Measurements from ENCODE around the gene GALR2.
"Not testable (repeated sequence)": the region's sequence is repeated elsewhere in the genome, so short reads cannot be mapped to it uniquely, and the experiment has no call there.

The GALR2 gene

DNA sequence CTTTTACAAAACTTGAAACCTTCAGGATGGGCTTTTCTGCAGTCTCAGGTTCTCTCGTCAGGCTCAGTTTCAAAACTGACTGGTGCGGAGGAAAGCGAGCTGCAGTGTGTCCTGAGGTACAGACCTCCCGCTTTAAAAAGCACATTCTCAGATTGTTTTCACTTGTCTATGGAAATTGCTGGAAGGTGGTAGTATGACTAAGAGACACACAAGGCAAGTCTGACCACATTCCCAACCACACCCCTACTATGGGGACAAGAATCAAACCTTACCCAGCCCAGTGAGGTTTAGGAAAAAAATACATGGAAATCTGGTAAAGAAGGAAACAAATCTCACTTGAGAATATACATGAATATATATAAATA, 20.5 kb upstream of the GALR2 start:
- peaks cover 24% of the 10 kb centered on the region for H3K36me3 ChIP-seq (ENCODE audit: control insufficient read depth, insufficient read depth, low read length)
- no peak for TF ChIP-seq CTCF (IDR thresholded peaks at IDR 0.05; ENCODE audit: insufficient read depth, low read length, poor library complexity, severe bottlenecking)
- no peak for DNase-seq (ENCODE audit: extremely low read depth, insufficient read length)
- no peaks in the 10 kb centered on the region for H3K27me3 ChIP-seq (replicated peaks; ENCODE audit: control insufficient read depth, insufficient read depth, low read length)
- no peak overlapping the region for H3K4me3 ChIP-seq (replicated peaks; ENCODE audit: low read depth, low read length)

- DNase-seq (ENCODE audit: extremely low read depth, insufficient read length): no peak
- Histone ChIP-seq H3K4me3 (replicated peaks; ENCODE audit: low read depth, low read length) (no peak overlapping the region), H3K36me3 (ENCODE audit: control insufficient read depth, insufficient read depth, low read length) (peaks cover 23% of the 10 kb centered on the region), H3K27me3 (replicated peaks; ENCODE audit: control insufficient read depth, insufficient read depth, low read length) (no peaks in the 10 kb centered on the region)
- no peak for TF ChIP-seq CTCF (IDR thresholded peaks at IDR 0.05; ENCODE audit: insufficient read depth, low read length, poor library complexity, severe bottlenecking)
Observed at GRCh38 chr17:76056882-76057281, 17.7 kb upstream of the GALR2 start.

DNA sequence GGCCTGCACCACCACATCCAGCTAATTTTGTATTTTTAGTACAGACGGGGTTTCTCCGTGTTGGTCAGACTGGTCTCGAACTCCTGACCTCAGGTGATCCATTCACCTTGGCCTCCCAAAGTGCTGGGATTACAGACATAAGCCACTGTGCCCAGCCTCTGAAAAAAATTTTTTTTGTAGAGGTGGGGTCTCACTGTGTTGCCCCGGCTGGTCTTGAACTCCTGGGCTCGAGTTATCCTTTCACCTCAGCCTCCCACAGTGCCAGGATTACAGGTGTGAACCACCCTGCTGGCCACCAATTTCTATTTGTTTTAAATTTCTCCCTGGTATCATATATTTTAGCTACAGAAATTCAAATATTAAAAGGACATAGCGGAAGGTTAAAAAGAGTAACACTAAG, 16.3 kb upstream of the GALR2 start:
- peaks cover 25% of the 10 kb centered on the region for H3K36me3 ChIP-seq (ENCODE audit: control insufficient read depth, insufficient read depth, low read length)
- DNase-seq (ENCODE audit: extremely low read depth, insufficient read length): not testable (repeated sequence)

GRCh38 chr17:76063875-76064546, 10.6 kb upstream of the GALR2 start:
- no peak for TF ChIP-seq CTCF (IDR thresholded peaks at IDR 0.05; ENCODE audit: insufficient read depth, low read length, poor library complexity, severe bottlenecking)
- H3K36me3 ChIP-seq (ENCODE audit: control insufficient read depth, insufficient read depth, low read length): peaks cover 25% of the 10 kb centered on the region
- no peaks in the 10 kb centered on the region for H3K27me3 ChIP-seq (replicated peaks; ENCODE audit: control insufficient read depth, insufficient read depth, low read length)
- no peak for DNase-seq (ENCODE audit: extremely low read depth, insufficient read length)
- no peak overlapping the region for H3K4me3 ChIP-seq (replicated peaks; ENCODE audit: low read depth, low read length)

More for the DNA sequence above, 16.3 kb upstream of the GALR2 start:
- not testable (repeated sequence) for H3K4me3 ChIP-seq (replicated peaks; ENCODE audit: low read depth, low read length); H3K27me3 ChIP-seq (replicated peaks; ENCODE audit: control insufficient read depth, insufficient read depth, low read length)

GRCh38 chr17:76065775-76066174, 8.8 kb upstream of the GALR2 start:
- H3K36me3 ChIP-seq (ENCODE audit: control insufficient read depth, insufficient read depth, low read length): peaks cover 21% of the 10 kb centered on the region
- no peak for DNase-seq (ENCODE audit: extremely low read depth, insufficient read length)
- TF ChIP-seq CTCF (IDR thresholded peaks at IDR 0.05; ENCODE audit: insufficient read depth, low read length, poor library complexity, severe bottlenecking): no peak
- H3K27me3 ChIP-seq (replicated peaks; ENCODE audit: control insufficient read depth, insufficient read depth, low read length): no peaks in the 10 kb centered on the region
- no peak overlapping the region for H3K4me3 ChIP-seq (replicated peaks; ENCODE audit: low read depth, low read length)

- DNase-seq (ENCODE audit: extremely low read depth, insufficient read length): no peak
- TF ChIP-seq CTCF (IDR thresholded peaks at IDR 0.05; ENCODE audit: insufficient read depth, low read length, poor library complexity, severe bottlenecking): no peak
- peak overlapping the region; percentile 99 for H3K4me3 ChIP-seq (replicated peaks; ENCODE audit: low read depth, low read length)
- peaks cover 8% of the 10 kb centered on the region for H3K36me3 ChIP-seq (ENCODE audit: control insufficient read depth, insufficient read depth, low read length)
- H3K27me3 ChIP-seq (replicated peaks; ENCODE audit: control insufficient read depth, insufficient read depth, low read length): peaks cover 3% of the 10 kb centered on the region
Observed at GRCh38 chr17:76071531-76072147, 2.9 kb upstream of the GALR2 start.
